Testis (tissue), 5 donors: ENCODE measurements around the gene ASB6. TPM values are rescaled to one million over a fixed set of nuclear protein-coding genes. Genes with fewer than 3 reads are reported as not detected.

Experiments used
- DNase-seq: peaks from one replicate; pipeline ENCODE4 v3.0.0-alpha.2; 2019
- H3K27ac ChIP-seq, 2 donors: fragments of 200-600 bp; sonication (generic); one replicate each; pipeline ENCODE4 v1.5.1; 2019
- H3K27me3 ChIP-seq: fragments of 200-600 bp; sonication (generic); one replicate; pipeline ENCODE4 v1.5.1; 2019
- H3K36me3 ChIP-seq: fragments of 200-600 bp; sonication (generic); one replicate; pipeline ENCODE4 v1.5.1; 2017; ENCODE audit warnings: low read depth; ENCODE audit errors: missing control alignments
- H3K4me1 ChIP-seq: fragments of 200-600 bp; sonication (generic); one replicate; pipeline ENCODE4 v1.5.1; 2019
- H3K4me3 ChIP-seq, 2 donors: fragments of 200-600 bp; sonication (generic); one replicate each; pipeline ENCODE4 v1.5.1; 2017 to 2019
- H3K9me3 ChIP-seq: fragments of 200-600 bp; sonication (generic); one replicate; pipeline ENCODE4 v1.5.1; 2017
- POLR2A ChIP-seq: fragments of 450-650 bp; IDR thresholded peaks from one replicate; pipeline ENCODE4 v1.6.1; 2017; ENCODE audit warnings: antibody characterized with exemption, mild to moderate bottlenecking, moderate library complexity
- WGBS, 2 donors: methylation state at CpG; one replicate each; pipeline ENCODE4 v1.1.5; 2018; 5-methylcytosine and 5-hydroxymethylcytosine counted together
- intact Hi-C: fragments of 100-400 bp; cut with DNase I; formaldehyde crosslinking; loops from one replicate; pipeline ENCODE4 v1.15.1; 2023; ENCODE audit warnings: low total_unique reads
- long read RNA-seq, 2 donors: transcript quantifications; one replicate each; lab custom pipeline, GENCODE V29; 2026
- polyA plus RNA-seq: library from polyadenylated mRNA; stranded (reverse); fragments of 350-450 nt; fragmentation: Illumina TruSeq; extraction: RNeasy Lipid Tissue Mini Kit (QIAGEN cat#74804); gene quantifications from one replicate; pipeline ENCODE4 v1.2.3, GENCODE V29; 2014; ENCODE audit warnings: low read depth, low replicate concordance; ENCODE audit not compliant: insufficient read depth
- total RNA-seq, 2 donors: library from RNA; depleted of rRNA; stranded (reverse); fragments of >200 nt; gene quantifications; one replicate each; pipeline ENCODE4 v1.2.3, GENCODE V29; 2016
- TF ChIP-seq, protein P1 (sequence below), 3 experiments: fragments of 450-650 bp in 2 of 3; fragments of 200-600 bp in 1 of 3; sonication (generic) in 1 of 3; IDR thresholded peaks; one replicate each; pipeline ENCODE4 v1.5.1; 2016 to 2019; ENCODE audit warnings: antibody characterized with exemption in 3 of 3, mild to moderate bottlenecking in 2 of 3, moderate library complexity in 1 of 3

ASB6 gene
- total RNA-seq (10 to 100 TPM; 51.2 to 61.7 TPM), polyA plus RNA-seq (21.4 TPM)
- long read RNA-seq, donor 1, transcript ASB6-201 (6 exons, 2,330 nt), result major isoform, 8 of 46 reads
- long read RNA-seq, donor 1, partial matches to known transcripts, result 8 of 46 reads
- long read RNA-seq, donor 1, other reads (novel, unspliced or antisense), result 30 of 46 reads
- long read RNA-seq, donor 2, transcript ASB6-201 (6 exons, 2,330 nt), result major isoform, 6 of 11 reads
- long read RNA-seq, donor 2, partial matches to known transcripts, result 5 of 11 reads
- long read RNA-seq, donor 2, other reads (novel, unspliced or antisense), result 0 of 11 reads

- H3K9me3 ChIP-seq, result no peaks in the 10 kb centered on the region
- H3K36me3 ChIP-seq, result peaks cover 3% of the 10 kb centered on the region
- H3K4me3 ChIP-seq, result peak within 1 kb of the TSS; percentile 79 to 90
- intact Hi-C loops, result no loop called here
- peak; percentile 97 for DNase-seq
- 0% methylated on average over 11 to 54 of the region's 93 CpGs for WGBS, 2 donors
- H3K4me1 ChIP-seq, result peaks cover 17% of the 10 kb centered on the region
- TF ChIP-seq, protein P1, sequence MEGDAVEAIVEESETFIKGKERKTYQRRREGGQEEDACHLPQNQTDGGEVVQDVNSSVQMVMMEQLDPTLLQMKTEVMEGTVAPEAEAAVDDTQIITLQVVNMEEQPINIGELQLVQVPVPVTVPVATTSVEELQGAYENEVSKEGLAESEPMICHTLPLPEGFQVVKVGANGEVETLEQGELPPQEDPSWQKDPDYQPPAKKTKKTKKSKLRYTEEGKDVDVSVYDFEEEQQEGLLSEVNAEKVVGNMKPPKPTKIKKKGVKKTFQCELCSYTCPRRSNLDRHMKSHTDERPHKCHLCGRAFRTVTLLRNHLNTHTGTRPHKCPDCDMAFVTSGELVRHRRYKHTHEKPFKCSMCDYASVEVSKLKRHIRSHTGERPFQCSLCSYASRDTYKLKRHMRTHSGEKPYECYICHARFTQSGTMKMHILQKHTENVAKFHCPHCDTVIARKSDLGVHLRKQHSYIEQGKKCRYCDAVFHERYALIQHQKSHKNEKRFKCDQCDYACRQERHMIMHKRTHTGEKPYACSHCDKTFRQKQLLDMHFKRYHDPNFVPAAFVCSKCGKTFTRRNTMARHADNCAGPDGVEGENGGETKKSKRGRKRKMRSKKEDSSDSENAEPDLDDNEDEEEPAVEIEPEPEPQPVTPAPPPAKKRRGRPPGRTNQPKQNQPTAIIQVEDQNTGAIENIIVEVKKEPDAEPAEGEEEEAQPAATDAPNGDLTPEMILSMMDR (IDR thresholded peaks at IDR 0.05), result peak; percentile 100
- no peak for TF ChIP-seq POLR2A
- H3K27ac ChIP-seq, result peak within 1 kb of the TSS; percentile 69 to 81
- H3K27me3 ChIP-seq, result no peaks in the 10 kb centered on the region
Observed at GRCh38 chr9:129641750-129642585, at the start of gene ASB6. ASB6 (minus strand) TSS chr9:129642151; CDS start chr9:129641999, 152 bp downstream.

GRCh38 chr9:129688285-129689043 is 46.5 kb upstream of the ASB6 start:
- TF ChIP-seq, protein P1 (IDR thresholded peaks at IDR 0.05), result no peak
- TF ChIP-seq POLR2A, result no peak
- Histone ChIP-seq H3K4me3 (no peak overlapping the region), H3K36me3 (no peaks in the 10 kb centered on the region), H3K27me3 (no peaks in the 10 kb centered on the region), H3K9me3 (no peaks in the 10 kb centered on the region), H3K27ac (no peak overlapping the region), H3K4me1 (no peaks in the 10 kb centered on the region)
- 93 to 95% methylated on average over 11 of the region's 11 CpGs for WGBS, 2 donors
- intact Hi-C loops, result no loop called here
- no peak for DNase-seq

GRCh38 chr9:129687391-129687790 is 45.4 kb upstream of the ASB6 start:
- no peaks in the 10 kb centered on the region for H3K27me3 ChIP-seq
- no peaks in the 10 kb centered on the region for H3K9me3 ChIP-seq
- no peak overlapping the region for H3K4me3 ChIP-seq
- no peak overlapping the region for H3K27ac ChIP-seq
- intact Hi-C loops, result no loop called here
- no peaks in the 10 kb centered on the region for H3K36me3 ChIP-seq
- WGBS, 2 donors, result 79 to 88% methylated on average over 9 to 10 of the region's 10 CpGs
- TF ChIP-seq POLR2A, result no peak
- TF ChIP-seq, protein P1 (IDR thresholded peaks at IDR 0.05), result no peak
- no peaks in the 10 kb centered on the region for H3K4me1 ChIP-seq
- DNase-seq, result no peak

DNA sequence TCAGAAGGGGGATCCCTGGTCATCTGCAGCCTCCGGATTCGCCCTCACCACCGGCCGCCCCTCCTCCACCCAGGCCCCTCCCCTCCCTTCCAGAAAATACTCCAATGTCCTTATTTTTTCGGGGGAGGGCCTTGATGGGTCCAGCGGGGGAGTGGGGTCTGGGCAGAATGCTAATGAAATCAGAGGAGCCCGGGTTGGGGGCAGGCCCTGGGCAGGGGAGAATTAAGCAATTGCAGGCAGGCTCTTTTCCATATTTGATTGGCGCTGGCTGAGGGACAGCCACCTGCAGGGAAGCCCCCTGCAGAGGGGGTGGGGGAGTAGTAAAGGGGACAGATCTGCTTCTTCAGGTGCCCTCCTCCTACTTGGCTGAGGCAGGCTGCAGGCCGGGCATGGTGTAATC is 44.8 kb upstream of the ASB6 start:
- Histone ChIP-seq H3K27ac (no peak overlapping the region), H3K4me3 (no peak overlapping the region), H3K27me3 (no peaks in the 10 kb centered on the region), H3K4me1 (no peaks in the 10 kb centered on the region), H3K36me3 (no peaks in the 10 kb centered on the region), H3K9me3 (no peaks in the 10 kb centered on the region)
- 65 to 72% methylated on average over 9 of the region's 9 CpGs for WGBS, 2 donors
- no peak for TF ChIP-seq POLR2A
- TF ChIP-seq, protein P1 (IDR thresholded peaks at IDR 0.05), result no peak
- intact Hi-C loops, result no loop called here
- DNase-seq, result no peak
